OCI-LY7 (cell line): ENCODE measurements around the gene PCDHA7. TPM values are rescaled to one million over a fixed set of nuclear protein-coding genes. Genes with fewer than 3 reads are reported as not detected.
"Not testable (repeated sequence)": the region's sequence is repeated elsewhere in the genome, so short reads cannot be mapped to it uniquely, and the experiment has no call there.

Experiments used
- BruUV-seq: library from RNA; stranded (reverse); fragments of 400-500 nt; replicated peaks from 2 replicates; lab custom pipeline; 2021; lab: Mats Ljungman, UMichigan
- CTCF ChIA-PET: fragments of 300-600 bp; sonication (Branson Sonifier 250); formaldehyde crosslinking; loops from one replicate; lab custom pipeline; 2022; ENCODE audit warnings: antibody characterized with exemption; ENCODE audit not compliant: unreplicated experiment; lab: Charles Lee
- POLR2A ChIA-PET: fragments of 300-600 bp; sonication (Branson Sonifier 250); formaldehyde crosslinking; loops from one replicate; lab custom pipeline; 2022; ENCODE audit warnings: antibody characterized with exemption; lab: Charles Lee
- DNase-seq: peaks from one replicate; pipeline ENCODE4 v3.0.0-alpha.2; 2015; ENCODE audit warnings: low spot score
- H2AFZ ChIP-seq: fragments of 200-600 bp; sonication (generic), shearing (Covaris generic); 2 replicates; pipeline ENCODE4 v1.6.1; 2014; ENCODE audit warnings: mild to moderate bottlenecking, antibody characterized with exemption, low read length, moderate library complexity
- H3K27ac ChIP-seq: fragments of 200-600 bp; sonication (generic); 2 replicates; pipeline ENCODE4 v1.5.1; 2014; ENCODE audit warnings: mixed run types, low read depth, mild to moderate bottlenecking, moderate library complexity, low read length, inconsistent platforms; ENCODE audit not compliant: poor library complexity, severe bottlenecking
- H3K36me3 ChIP-seq: fragments of 200-600 bp; sonication (generic); 2 replicates; pipeline ENCODE4 v1.6.1; 2014; ENCODE audit warnings: mild to moderate bottlenecking, antibody characterized with exemption, low read length, moderate library complexity, mixed read lengths; ENCODE audit not compliant: insufficient read depth
- H3K4me1 ChIP-seq: fragments of 200-600 bp; sonication (generic); 2 replicates; pipeline ENCODE4 v1.5.1; 2014; ENCODE audit warnings: mild to moderate bottlenecking, low read length; ENCODE audit not compliant: insufficient read depth, poor library complexity, severe bottlenecking
- H3K4me2 ChIP-seq: fragments of 200-600 bp; sonication (generic); 2 replicates; pipeline ENCODE4 v1.6.1; 2014; ENCODE audit warnings: mild to moderate bottlenecking, low read length
- H3K4me3 ChIP-seq: fragments of 200-600 bp; sonication (generic); 2 replicates; pipeline ENCODE4 v1.5.1; 2014; ENCODE audit warnings: mild to moderate bottlenecking, low read depth, low read length; ENCODE audit not compliant: poor library complexity, severe bottlenecking
- H3K79me2 ChIP-seq: fragments of 200-600 bp; sonication (generic); 2 replicates; pipeline ENCODE4 v1.6.1; 2016; ENCODE audit warnings: low read depth, mild to moderate bottlenecking, low read length, moderate library complexity, mixed read lengths; ENCODE audit not compliant: insufficient read depth
- H3K9me2 ChIP-seq: fragments of 200-600 bp; sonication (generic); 2 replicates; pipeline ENCODE4 v1.6.1; 2016; ENCODE audit warnings: mild to moderate bottlenecking, low read length, mixed read lengths; ENCODE audit not compliant: insufficient read depth
- H3K9me3 ChIP-seq: fragments of 200-600 bp; sonication (generic); 2 replicates; pipeline ENCODE4 v1.6.1; 2014; ENCODE audit warnings: mild to moderate bottlenecking, mixed run types, low read length, mixed read lengths
- H4K20me1 ChIP-seq: fragments of 200-600 bp; sonication (generic); 2 replicates; pipeline ENCODE4 v1.6.1; 2014; ENCODE audit warnings: mild to moderate bottlenecking, antibody characterized with exemption, low read length, moderate library complexity, mixed read lengths; ENCODE audit not compliant: insufficient read depth
- EZH2phosphoT487 ChIP-seq: fragments of 200-600 bp; sonication (generic); IDR thresholded peaks from 2 replicates; pipeline ENCODE4 v1.6.1; 2018; ENCODE audit warnings: low read depth, borderline replicate concordance, mild to moderate bottlenecking, mixed run types, antibody characterized with exemption, low read length, moderate library complexity, mixed read lengths
- intact Hi-C: fragments of 100-400 bp; cut with micrococcal nuclease; formaldehyde crosslinking; loops from one replicate; pipeline ENCODE4 v1.10.0; 2022; ENCODE audit not compliant: unreplicated experiment
- total RNA-seq, 2 experiments: library from RNA; depleted of rRNA in 1 of 2; stranded (reverse); fragments of >200 nt in 1 of 2; shearing (Covaris generic) in 1 of 2; gene quantifications; 2 replicates each; pipeline ENCODE4 v1.2.3, GENCODE V29; 2014 to 2022
- TF ChIP-seq, protein P1 (sequence below): fragments of 200-600 bp; sonication (generic); conservative IDR thresholded peaks from 2 replicates; pipeline ENCODE4 v1.5.1; 2014; ENCODE audit warnings: mild to moderate bottlenecking, antibody characterized with exemption, low read length, moderate library complexity, mixed read lengths

Gene PCDHA7
- total RNA-seq, 2 experiments from 2014 or later: not detected

DNA sequence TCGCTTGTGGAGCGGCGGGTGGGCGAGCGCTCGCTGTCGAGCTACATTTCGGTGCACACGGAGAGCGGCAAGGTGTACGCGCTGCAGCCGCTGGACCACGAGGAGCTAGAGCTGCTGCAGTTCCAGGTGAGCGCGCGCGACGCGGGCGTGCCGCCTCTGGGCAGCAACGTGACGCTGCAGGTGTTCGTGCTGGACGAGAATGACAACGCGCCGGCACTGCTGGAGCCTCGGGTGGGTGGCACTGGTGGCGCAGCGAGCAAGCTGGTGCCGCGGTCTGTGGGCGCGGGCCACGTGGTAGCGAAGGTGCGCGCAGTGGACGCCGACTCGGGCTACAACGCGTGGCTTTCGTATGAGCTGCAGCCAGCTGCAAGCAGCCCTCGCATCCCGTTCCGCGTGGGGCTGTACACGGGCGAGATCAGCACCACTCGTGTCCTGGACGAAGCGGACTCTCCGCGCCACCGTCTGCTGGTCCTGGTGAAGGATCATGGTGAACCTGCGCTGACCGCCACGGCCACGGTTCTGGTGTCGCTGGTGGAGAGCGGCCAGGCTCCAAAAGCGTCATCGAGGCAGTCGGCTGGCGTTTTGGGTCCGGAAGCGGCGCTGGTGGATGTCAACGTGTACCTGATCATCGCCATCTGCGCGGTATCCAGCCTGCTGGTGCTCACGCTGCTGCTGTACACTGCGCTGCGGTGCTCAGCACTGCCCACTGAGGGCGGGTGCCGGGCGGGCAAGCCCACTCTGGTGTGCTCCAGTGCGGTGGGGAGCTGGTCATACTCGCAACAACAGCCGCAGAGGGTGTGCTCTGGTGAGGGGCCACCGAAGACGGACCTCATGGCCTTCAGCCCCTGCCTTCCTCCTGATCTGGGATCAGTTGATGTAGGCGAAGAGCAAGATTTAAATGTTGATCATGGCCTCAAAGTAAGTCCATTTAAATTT is 9.0 kb downstream of the PCDHA7 start:
- no TSS peak for BruUV-seq
- Histone ChIP-seq H3K9me3 (no peaks in the 10 kb centered on the region), H3K9me2 (no peaks in the 10 kb centered on the region), H3K36me3 (no peaks in the 10 kb centered on the region), H4K20me1 (no peaks in the 10 kb centered on the region), H2AFZ (no peak overlapping the region), H3K4me2 (no peak overlapping the region), H3K79me2 (no peaks in the 10 kb centered on the region), H3K4me1 (no peaks in the 10 kb centered on the region), H3K4me3 (no peak overlapping the region), H3K27ac (no peak overlapping the region)
- intact Hi-C loops: no loop called here
- ChIA-PET POLR2A (no interaction called here), CTCF (no interaction called here)
- TF ChIP-seq, protein P1, sequence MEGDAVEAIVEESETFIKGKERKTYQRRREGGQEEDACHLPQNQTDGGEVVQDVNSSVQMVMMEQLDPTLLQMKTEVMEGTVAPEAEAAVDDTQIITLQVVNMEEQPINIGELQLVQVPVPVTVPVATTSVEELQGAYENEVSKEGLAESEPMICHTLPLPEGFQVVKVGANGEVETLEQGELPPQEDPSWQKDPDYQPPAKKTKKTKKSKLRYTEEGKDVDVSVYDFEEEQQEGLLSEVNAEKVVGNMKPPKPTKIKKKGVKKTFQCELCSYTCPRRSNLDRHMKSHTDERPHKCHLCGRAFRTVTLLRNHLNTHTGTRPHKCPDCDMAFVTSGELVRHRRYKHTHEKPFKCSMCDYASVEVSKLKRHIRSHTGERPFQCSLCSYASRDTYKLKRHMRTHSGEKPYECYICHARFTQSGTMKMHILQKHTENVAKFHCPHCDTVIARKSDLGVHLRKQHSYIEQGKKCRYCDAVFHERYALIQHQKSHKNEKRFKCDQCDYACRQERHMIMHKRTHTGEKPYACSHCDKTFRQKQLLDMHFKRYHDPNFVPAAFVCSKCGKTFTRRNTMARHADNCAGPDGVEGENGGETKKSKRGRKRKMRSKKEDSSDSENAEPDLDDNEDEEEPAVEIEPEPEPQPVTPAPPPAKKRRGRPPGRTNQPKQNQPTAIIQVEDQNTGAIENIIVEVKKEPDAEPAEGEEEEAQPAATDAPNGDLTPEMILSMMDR: no peak
- TF ChIP-seq EZH2phosphoT487: no peak
- DNase-seq: no peak

DNA sequence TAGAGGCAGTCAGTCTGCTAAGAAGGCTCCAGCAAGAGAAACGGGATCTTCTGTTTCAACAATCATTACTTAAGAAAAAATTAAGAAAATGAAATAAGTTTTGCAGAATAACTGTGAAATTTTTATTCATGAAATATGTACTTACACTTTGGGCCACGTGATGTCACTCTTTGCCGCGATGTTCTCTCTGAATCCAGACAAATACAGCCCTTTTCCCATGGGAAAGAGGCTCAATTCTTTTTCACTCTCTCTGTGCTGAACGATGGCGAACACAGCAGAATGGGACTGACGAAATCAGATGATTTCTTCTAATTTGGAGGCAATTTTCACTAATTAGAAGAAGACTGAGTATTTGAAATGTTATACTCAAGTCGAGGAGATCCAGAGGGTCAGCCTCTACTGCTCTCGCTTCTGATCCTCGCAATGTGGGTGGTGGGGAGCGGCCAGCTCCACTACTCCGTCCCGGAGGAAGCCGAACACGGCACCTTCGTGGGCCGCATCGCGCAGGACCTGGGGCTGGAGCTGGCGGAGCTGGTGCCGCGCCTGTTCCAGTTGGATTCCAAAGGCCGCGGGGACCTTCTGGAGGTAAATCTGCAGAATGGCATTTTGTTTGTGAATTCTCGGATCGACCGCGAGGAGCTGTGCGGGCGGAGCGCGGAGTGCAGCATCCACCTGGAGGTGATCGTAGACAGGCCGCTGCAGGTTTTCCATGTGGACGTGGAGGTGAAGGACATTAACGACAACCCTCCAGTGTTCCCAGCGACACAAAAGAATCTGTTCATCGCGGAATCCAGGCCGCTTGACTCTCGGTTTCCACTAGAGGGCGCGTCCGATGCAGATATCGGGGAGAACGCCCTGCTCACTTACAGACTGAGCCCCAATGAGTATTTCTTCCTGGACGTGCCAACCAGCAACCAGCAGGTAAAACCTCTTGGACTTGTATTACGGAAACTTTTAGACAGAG is 14.4 kb downstream of the PCDHA7 start, which contains the start of gene PCDHA9:
PCDHA9 (plus strand) TSS at position 244 of the 964 bp plus-strand sequence; CDS start at position 358, 114 bp downstream.
- H3K79me2 ChIP-seq, BruUV-seq, CTCF ChIA-PET, H3K27ac ChIP-seq, H3K9me2 ChIP-seq, H2AFZ ChIP-seq, H3K4me2 ChIP-seq, H3K9me3 ChIP-seq, H3K4me3 ChIP-seq, DNase-seq, H3K4me1 ChIP-seq, H4K20me1 ChIP-seq, H3K36me3 ChIP-seq, intact Hi-C loops, POLR2A ChIA-PET: not testable (repeated sequence)
- TF ChIP-seq, protein P1: peak; percentile 45; the same call in 1 of the 2 replicates

DNA sequence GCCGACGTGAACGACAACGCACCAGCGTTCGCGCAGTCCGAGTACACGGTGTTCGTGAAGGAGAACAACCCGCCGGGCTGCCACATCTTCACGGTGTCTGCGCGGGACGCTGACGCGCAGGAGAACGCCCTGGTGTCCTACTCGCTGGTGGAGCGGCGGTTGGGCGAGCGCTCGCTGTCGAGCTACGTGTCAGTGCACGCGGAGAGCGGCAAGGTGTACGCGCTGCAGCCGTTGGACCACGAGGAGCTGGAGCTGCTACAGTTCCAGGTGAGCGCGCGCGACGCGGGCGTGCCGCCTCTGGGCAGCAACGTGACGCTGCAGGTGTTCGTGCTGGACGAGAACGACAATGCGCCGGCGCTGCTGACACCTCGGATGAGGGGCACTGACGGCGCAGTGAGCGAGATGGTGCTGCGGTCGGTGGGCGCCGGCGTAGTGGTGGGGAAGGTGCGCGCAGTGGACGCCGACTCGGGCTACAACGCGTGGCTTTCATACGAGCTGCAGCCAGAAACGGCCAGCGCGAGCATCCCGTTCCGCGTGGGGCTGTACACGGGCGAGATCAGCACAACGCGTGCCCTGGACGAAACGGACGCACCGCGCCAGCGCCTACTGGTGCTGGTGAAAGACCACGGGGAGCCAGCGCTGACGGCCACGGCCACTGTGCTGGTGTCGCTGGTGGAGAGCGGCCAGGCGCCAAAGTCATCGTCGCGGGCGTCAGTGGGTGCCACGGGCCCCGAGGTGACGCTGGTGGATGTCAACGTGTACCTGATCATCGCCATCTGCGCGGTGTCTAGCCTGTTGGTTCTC is 16.0 kb downstream of the PCDHA7 start:
- H3K9me2 ChIP-seq, DNase-seq, H3K27ac ChIP-seq, H3K79me2 ChIP-seq, BruUV-seq, H3K36me3 ChIP-seq, H3K9me3 ChIP-seq, H4K20me1 ChIP-seq, H2AFZ ChIP-seq, H3K4me3 ChIP-seq, POLR2A ChIA-PET, CTCF ChIA-PET, H3K4me1 ChIP-seq, intact Hi-C loops, H3K4me2 ChIP-seq: not testable (repeated sequence)
